CD14-positive monocyte (primary cell): ENCODE results near the gene ZFP90. TPM values are rescaled to one million over a fixed set of nuclear protein-coding genes. Genes with fewer than 3 reads are reported as not detected.

Source experiments
- DNase-seq, 3 donors: peaks; one replicate each; pipeline ENCODE4 v3.0.0-alpha.2; 2011 to 2022
- H2AFZ ChIP-seq: 2 replicates; pipeline ENCODE4 v1.6.0; 2012; ENCODE audit warnings: mild to moderate bottlenecking, low read depth, low read length, inconsistent platforms; ENCODE audit not compliant: insufficient read depth, poor library complexity, severe bottlenecking
- H3K27ac ChIP-seq, 2 donors: 1 replicate in 1 of 2; 2 replicates in 1 of 2; pipeline ENCODE4 v1.5.1; 2012 to 2013; ENCODE audit warnings: low read length in 2 of 2, control low read depth in 1 of 2, inconsistent platforms in 1 of 2, low read depth in 1 of 2, mild to moderate bottlenecking in 1 of 2
- H3K27me3 ChIP-seq, 2 donors: one replicate each; pipeline versions ENCODE4 v1.6.0 to v1.6.1; 2011 to 2013; ENCODE audit warnings: low read length in 2 of 2; ENCODE audit not compliant: control insufficient read depth in 2 of 2, insufficient read depth in 2 of 2
- H3K36me3 ChIP-seq, 2 donors: replicated peaks in 1 of 2; 1 replicate in 1 of 2; 2 replicates in 1 of 2; pipeline versions ENCODE4 v1.5.1 to v1.6.1; 2012 to 2013; ENCODE audit warnings: low read length in 2 of 2, control low read depth in 1 of 2, inconsistent platforms in 1 of 2, mild to moderate bottlenecking in 1 of 2; ENCODE audit not compliant: insufficient read depth in 2 of 2, control insufficient read depth in 1 of 2
- H3K4me1 ChIP-seq, 2 donors: 1 replicate in 1 of 2; 2 replicates in 1 of 2; pipeline versions ENCODE4 v1.5.1 to v1.6.1; 2012 to 2013; ENCODE audit warnings: low read length in 2 of 2, control low read depth in 1 of 2, inconsistent platforms in 1 of 2, mild to moderate bottlenecking in 1 of 2, moderate library complexity in 1 of 2; ENCODE audit not compliant: insufficient read depth in 2 of 2, control insufficient read depth in 1 of 2
- H3K4me2 ChIP-seq: replicated peaks from 2 replicates; pipeline ENCODE3; 2012; ENCODE audit warnings: low read length, moderate library complexity, mild to moderate bottlenecking; ENCODE audit not compliant: poor library complexity, severe bottlenecking; ENCODE audit errors: extremely low read depth
- H3K4me3 ChIP-seq, 3 experiments: fragments of 200-600 bp in 1 of 3; sonication (generic) in 1 of 3; replicated peaks in 1 of 3; 1 replicate in 2 of 3; 2 replicates in 1 of 3; pipeline ENCODE4 v1.5.1; 2011 to 2013; ENCODE audit warnings: low read length in 3 of 3, mild to moderate bottlenecking in 3 of 3, control low read depth in 2 of 3, low read depth in 2 of 3, inconsistent platforms in 1 of 3, moderate library complexity in 1 of 3
- H3K79me2 ChIP-seq: 2 replicates; pipeline ENCODE4 v1.6.0; 2012; ENCODE audit warnings: mild to moderate bottlenecking, control low read depth, inconsistent platforms, low read length, moderate library complexity; ENCODE audit not compliant: insufficient read depth
- H3K9ac ChIP-seq: 2 replicates; pipeline ENCODE4 v1.6.0; 2017; ENCODE audit warnings: low read length, mild to moderate bottlenecking; ENCODE audit not compliant: insufficient read depth, poor library complexity, severe bottlenecking
- H3K9me3 ChIP-seq, 2 donors: replicated peaks in 1 of 2; 1 replicate in 1 of 2; 2 replicates in 1 of 2; pipeline versions ENCODE4 v1.5.1 to v1.6.1; 2012 to 2013; ENCODE audit warnings: low read length in 2 of 2, control low read depth in 1 of 2; ENCODE audit not compliant: control insufficient read depth in 1 of 2, insufficient read depth in 1 of 2
- H4K20me1 ChIP-seq: 2 replicates; pipeline ENCODE4 v1.6.0; 2012; ENCODE audit warnings: mild to moderate bottlenecking, low read length, control low read depth, moderate library complexity; ENCODE audit not compliant: insufficient read depth
- H3K27ac Mint-ChIP-seq, 7 donors: one replicate each; pipeline ENCODE4 v1.8.0; 2020; ENCODE audit warnings: mild to moderate bottlenecking in 7 of 7, mixed read lengths in 7 of 7, moderate library complexity in 6 of 7, inconsistent platforms in 2 of 7
- H3K27me3 Mint-ChIP-seq, 3 donors: one replicate each; pipeline ENCODE4 v1.8.0; 2021 to 2022; ENCODE audit warnings: low read depth in 3 of 3, mild to moderate bottlenecking in 3 of 3, mixed read lengths in 3 of 3, moderate library complexity in 3 of 3, inconsistent platforms in 1 of 3
- H3K36me3 Mint-ChIP-seq, 2 donors: one replicate each; pipeline ENCODE4 v1.8.0; 2020; ENCODE audit warnings: mixed read lengths in 2 of 2, inconsistent platforms in 1 of 2, mild to moderate bottlenecking in 1 of 2
- H3K4me1 Mint-ChIP-seq: one replicate; pipeline ENCODE4 v1.8.0; 2020; ENCODE audit warnings: mild to moderate bottlenecking, mixed read lengths
- H3K4me3 Mint-ChIP-seq, 2 donors: one replicate each; pipeline ENCODE4 v1.8.0; 2020; ENCODE audit warnings: mild to moderate bottlenecking in 2 of 2, mixed read lengths in 2 of 2, moderate library complexity in 1 of 2
- H3K9me3 Mint-ChIP-seq, 7 donors: one replicate each; pipeline ENCODE4 v1.8.0; 2020 to 2022; ENCODE audit warnings: mixed read lengths in 7 of 7, mild to moderate bottlenecking in 6 of 7, moderate library complexity in 6 of 7, inconsistent platforms in 2 of 7
- CTCF ChIP-seq: fragments of 200-600 bp; IDR thresholded peaks from one replicate; pipeline ENCODE4 v1.8.0; 2022; ENCODE audit warnings: antibody characterized with exemption, mild to moderate bottlenecking
- WGBS: methylation state at CpG from one replicate; pipeline ENCODE4 v1.1.5; 2013; ENCODE audit warnings: missing lambda C conversion rate; ENCODE audit not compliant: insufficient coverage; 5-methylcytosine and 5-hydroxymethylcytosine counted together
- intact Hi-C, 2 donors: fragments of 100-400 bp; cut with micrococcal nuclease; formaldehyde crosslinking; loops; one replicate each; pipeline versions ENCODE4 v1.15.0 to v1.15.1; 2023
- polyA plus RNA-seq, 3 donors: library from polyadenylated mRNA; depleted of rRNA in 1 of 3; unstranded in 2 of 3; stranded (reverse) in 1 of 3; fragments of 300-500 nt in 2 of 3; fragments of >200 nt in 1 of 3; fragmentation: Illumina TruSeq in 2 of 3; gene quantifications; 1 replicate in 2 of 3; 2 replicates in 1 of 3; pipeline ENCODE4 v1.2.3, GENCODE V29; 2012 to 2021

ZFP90 gene
- polyA plus RNA-seq, 3 donors = 4.2 to 7.9 (median 6.3) TPM

DNA sequence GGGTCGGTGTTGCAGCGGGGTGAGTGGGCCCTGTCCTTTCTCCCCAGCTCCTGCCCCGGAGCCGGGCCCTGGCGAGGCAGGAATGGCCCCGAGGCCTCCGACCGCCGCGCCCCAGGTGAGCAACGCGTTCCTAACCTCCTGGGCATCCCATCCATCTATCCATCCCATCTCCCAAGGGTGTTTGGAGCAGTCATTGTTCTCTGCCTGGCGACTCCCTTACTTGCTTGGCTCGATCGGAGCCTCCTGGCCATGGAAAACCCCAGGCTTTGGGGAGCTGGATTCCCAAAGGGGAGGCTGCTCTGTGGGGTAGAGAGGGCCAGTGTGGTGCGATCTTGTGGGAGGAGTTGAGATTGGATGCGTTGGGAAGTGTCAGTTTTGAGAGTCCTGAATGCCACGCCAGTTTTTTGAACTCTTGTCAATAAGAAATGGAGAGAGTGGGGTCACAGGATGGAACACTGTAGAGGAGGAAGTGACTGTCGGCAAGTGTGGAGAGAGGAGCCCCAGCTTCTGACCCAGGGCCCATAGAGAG, 684 bp downstream of the ZFP90 start:
- Histone ChIP-seq H4K20me1 (no peaks in the 10 kb centered on the region), H3K79me2 (no peaks in the 10 kb centered on the region), H3K4me2 (peak overlapping the region; percentile 92), H3K9ac (peak overlapping the region; percentile 87), H3K27ac (no peak overlapping the region), H3K4me1 (peaks cover 13 to 14% of the 10 kb centered on the region in 2 donors), H3K27me3 (no peaks in the 10 kb centered on the region), H2AFZ (peak overlapping the region; percentile 97), H3K9me3 (peaks cover 11 to 25% of the 10 kb centered on the region in 2 donors), H3K4me3 (peak overlapping the region; percentile 82 to 97 (median 96)), H3K36me3 (peaks cover 0 to 28% of the 10 kb centered on the region in 2 donors)
- H3K36me3 Mint-ChIP-seq = peaks cover 22 to 33% of the 10 kb centered on the region in 2 donors
- peak in 1 of 3 donors; percentile 26 for DNase-seq
- peaks cover 14% of the 10 kb centered on the region for H3K4me1 Mint-ChIP-seq
- 0% methylated on average over 14 of the region's 19 CpGs for WGBS
- H3K27me3 Mint-ChIP-seq = peaks cover 0 to 3% (median 2%) of the 10 kb centered on the region in 3 donors
- H3K4me3 Mint-ChIP-seq = peak overlapping the region; percentile 91 to 96
- no peak for TF ChIP-seq CTCF
- peak overlapping the region; percentile 37 to 84 (median 79) for H3K27ac Mint-ChIP-seq
- intact Hi-C loops = loop anchor here (5.0 to 10.0 kb wide), 2 partner anchors 305 to 593 kb away; partner anchors contain the start of genes CHTF8 (in 1 of the 2), TANGO6 (in 1 of the 2) and UTP4 (in 1 of the 2)
- H3K9me3 Mint-ChIP-seq = peaks cover 19 to 36% (median 25%) of the 10 kb centered on the region in 7 donors

DNA sequence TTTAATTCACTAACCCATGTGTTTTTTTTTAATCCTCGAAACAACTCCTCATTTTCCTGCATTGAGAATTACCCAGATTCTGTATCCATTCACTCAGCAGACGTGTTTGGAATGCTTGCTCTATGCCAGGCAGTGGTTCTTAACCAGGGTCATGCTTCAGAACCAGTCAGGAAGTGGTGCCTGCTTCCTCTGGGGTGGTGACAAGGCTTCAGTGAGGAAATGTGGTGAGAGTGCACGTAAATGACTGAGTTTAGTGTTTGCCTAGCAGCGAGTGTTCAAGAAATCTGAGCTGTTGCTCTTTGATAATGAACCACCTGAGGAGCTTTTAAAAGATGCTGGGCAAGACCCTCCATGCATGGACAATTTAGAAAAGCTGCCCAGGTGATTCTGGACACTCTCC, 9.9 kb downstream of the ZFP90 start:
- peaks cover 81 to 90% of the 10 kb centered on the region in 2 donors for H3K9me3 ChIP-seq
- intact Hi-C loops = no loop called here
- peaks cover 50 to 90% of the 10 kb centered on the region in 2 donors for H3K36me3 Mint-ChIP-seq

More for the DNA sequence above, 9.9 kb downstream of the ZFP90 start:
- peaks cover 47 to 92% (median 82%) of the 10 kb centered on the region in 7 donors for H3K9me3 Mint-ChIP-seq
- H3K27me3 Mint-ChIP-seq = no peaks in the 10 kb centered on the region
- no peak overlapping the region for H3K4me3 Mint-ChIP-seq
- Histone ChIP-seq H2AFZ (no peak overlapping the region), H3K79me2 (no peaks in the 10 kb centered on the region), H3K36me3 (peaks cover 2 to 71% of the 10 kb centered on the region in 2 donors), H3K27ac (no peak overlapping the region), H3K27me3 (no peaks in the 10 kb centered on the region), H3K9ac (no peak overlapping the region), H3K4me3 (no peak overlapping the region), H3K4me1 (no peaks in the 10 kb centered on the region), H3K4me2 (no peak overlapping the region), H4K20me1 (no peaks in the 10 kb centered on the region)
- H3K4me1 Mint-ChIP-seq = no peaks in the 10 kb centered on the region
- WGBS = 78% methylated on average over 3 of the region's 4 CpGs
- TF ChIP-seq CTCF = no peak
- no peak for DNase-seq
- no peak overlapping the region for H3K27ac Mint-ChIP-seq
